CD4-positive, alpha-beta T cell treated with Interleukin-6 for 4 hours (primary cell): Measurements from ENCODE around the gene INPP5K.
A peak's percentile ranks its signal among the peaks of the same experiment; 100 is the strongest.
"Not testable (repeated sequence)": the region's sequence is repeated elsewhere in the genome, so short reads cannot be mapped to it uniquely, and the experiment has no call there.

ENCODE experiments used
- DNase-seq: peaks from one replicate; pipeline ENCODE4 v3.0.0-alpha.2; 2020; ENCODE audit warnings: mixed read lengths

Gene INPP5K

GRCh38 chr17:1546292-1546922 is 30.0 kb upstream of the INPP5K start:
- no peak for DNase-seq

- DNase-seq = no peak
Measured at GRCh38 chr17:1545618-1546017, 29.2 kb upstream of the INPP5K start.

DNA sequence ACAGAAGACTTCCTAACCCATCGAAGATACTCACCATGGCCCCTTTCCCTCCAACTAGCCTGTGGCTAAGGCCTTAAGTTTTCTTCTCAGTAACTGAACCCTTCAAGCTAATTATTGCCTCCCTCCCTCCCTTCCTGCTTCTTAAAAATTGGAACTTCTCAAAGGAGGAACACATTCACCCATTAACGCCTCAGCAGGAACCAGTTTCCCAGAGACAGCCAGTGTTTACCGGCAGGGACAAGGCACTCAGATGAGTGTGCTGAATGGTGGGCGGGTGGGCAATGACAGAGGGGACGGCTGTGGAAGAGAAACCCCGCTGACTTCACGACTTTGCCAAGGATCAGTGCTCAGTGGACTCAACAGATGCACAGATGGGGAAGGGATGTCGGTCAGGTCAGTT is 25.9 kb upstream of the INPP5K start:
- DNase-seq = no peak

GRCh38 chr17:1541367-1541904 is 25.0 kb upstream of the INPP5K start:
- no peak for DNase-seq

GRCh38 chr17:1539811-1540210 is 23.4 kb upstream of the INPP5K start:
- DNase-seq = no peak

DNA sequence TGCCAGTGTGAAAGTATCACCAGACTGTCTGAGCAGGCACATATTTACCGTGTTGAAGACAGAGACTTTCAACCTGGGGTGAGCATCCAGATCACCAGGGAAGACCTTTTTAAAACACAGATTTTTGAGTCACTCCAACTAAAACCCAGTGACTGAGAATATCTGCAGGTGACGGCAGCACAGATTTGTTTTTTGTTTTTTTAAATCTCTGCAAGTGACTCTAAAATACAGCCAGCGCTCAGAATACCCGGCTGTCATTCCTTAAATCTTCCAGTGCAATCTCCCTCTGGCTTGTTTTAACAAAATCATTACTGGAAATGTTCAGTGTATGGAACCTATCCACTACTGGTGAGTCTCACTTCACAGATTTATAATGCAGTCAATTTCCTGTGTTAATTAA is 19.3 kb upstream of the INPP5K start:
- DNase-seq = no peak

DNA sequence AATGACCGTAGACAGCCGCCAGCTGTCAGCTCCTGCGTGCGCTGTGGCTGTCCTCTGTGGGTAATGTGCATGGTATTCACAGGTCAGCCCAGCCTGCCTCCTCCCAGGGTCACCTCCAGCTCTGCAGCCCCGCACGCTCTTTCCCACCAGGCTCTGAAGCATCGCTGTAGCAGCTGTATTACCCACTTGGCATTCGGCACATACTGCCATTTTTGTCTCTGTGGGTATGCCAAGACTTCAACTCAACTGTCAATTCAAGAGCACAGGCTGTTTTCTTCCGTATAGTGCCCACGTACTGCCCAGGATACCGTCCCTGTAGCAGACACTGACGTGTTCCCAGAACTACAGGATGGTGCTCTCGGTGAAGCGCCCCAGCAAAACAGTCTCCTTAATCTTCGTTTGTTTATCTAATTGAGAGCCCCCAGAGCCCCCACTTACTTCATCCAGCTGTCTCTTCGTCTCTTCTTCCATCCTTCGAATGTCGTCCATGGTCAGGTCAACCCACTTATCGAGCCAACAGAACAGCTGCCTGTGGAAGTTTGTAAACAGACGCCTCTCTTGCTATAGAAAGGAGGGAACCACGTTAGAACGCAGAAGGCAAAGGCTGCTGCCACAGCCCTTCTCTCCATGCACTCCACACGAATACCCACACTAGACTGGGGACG is 17.4 kb upstream of the INPP5K start:
- no peak for DNase-seq

GRCh38 chr17:1532836-1533602 is 16.6 kb upstream of the INPP5K start:
- DNase-seq = peak; percentile 62

DNA sequence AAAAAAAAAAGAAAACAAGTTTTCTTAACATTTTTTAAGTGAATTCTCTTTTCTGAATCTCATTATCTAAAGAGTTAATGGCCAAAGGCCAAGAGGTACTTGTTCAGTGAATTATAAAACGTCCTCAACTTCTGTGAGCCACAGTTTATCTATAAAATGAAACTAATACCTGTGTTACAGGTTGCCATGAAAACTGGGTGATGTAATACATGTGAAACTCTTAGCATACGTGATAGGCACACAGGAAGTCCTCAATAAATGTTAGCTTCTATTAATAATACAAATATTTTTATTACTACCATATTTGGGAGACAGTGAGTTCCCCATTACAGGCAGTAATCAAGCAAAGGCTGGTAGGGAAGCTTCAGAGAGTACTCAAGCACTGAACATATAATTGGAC is 13.5 kb upstream of the INPP5K start:
- DNase-seq = no peak

DNA sequence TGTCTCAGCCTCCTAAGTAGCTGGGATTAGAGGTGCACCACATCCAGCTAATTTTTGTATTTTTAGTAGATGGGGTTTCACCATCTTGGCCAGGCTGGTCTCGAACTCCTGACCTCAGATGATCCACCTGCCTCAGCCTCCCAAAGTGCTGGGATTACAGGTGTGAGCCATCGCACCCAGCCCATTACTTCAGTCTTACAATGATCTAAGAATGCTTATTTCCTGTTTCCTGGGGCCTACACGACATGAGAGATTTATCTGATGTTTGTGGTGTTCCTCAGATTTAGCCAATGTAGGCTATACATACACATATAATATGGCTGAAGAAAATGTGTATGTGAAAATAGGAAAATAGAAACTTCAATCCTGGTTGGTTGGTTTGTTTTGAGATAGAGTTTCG is 10.5 kb upstream of the INPP5K start:
- DNase-seq = peak; percentile 7

GRCh38 chr17:1522626-1523025 is 6.2 kb upstream of the INPP5K start:
- no peak for DNase-seq

- DNase-seq = no peak
Measured at GRCh38 chr17:1521086-1521640, 4.8 kb upstream of the INPP5K start.

- DNase-seq = no peak
Measured at GRCh38 chr17:1519678-1520077, 3.3 kb upstream of the INPP5K start.

DNA sequence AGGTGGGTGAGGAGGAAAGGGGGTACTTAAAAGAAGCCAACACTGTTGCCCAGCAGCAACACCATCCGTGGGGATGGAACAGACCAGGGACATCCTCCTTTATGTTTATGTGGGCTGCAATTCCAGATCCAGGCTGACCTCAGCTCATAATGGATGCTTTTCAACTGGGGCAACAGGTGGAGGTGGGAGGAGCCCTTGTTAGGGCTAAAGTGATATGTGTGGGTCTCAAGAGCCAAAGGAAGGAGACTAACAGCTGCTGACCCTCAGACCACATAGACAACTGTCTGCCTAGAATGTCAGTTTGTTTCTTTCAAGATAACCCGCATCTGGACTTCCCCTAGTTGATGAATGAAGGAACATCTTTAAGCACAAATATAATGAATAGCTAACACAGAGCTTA is 2.0 kb upstream of the INPP5K start:
- DNase-seq = no peak

GRCh38 chr17:1515640-1516387 is 598 bp downstream of the INPP5K start:
- peak; percentile 64 for DNase-seq

DNA sequence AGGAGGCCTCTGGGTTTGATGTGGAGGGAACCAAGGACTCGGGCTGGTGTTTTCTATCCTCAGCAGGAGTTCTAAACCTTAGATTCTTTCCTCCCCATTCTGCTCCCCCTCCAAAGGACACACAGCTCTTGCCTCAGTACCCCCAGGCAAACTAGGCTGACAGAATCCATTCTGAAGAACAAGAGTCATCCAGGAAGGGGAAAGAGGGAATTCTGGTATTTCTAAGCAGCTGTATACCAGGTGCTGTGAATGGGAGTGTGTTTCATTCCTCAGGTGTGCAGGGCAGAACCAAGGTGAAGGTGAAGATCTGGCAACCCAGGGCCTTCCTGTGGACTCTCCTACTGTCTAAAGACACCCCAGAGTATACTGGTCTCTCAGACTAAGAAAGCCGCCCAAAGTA is 4.1 kb downstream of the INPP5K start:
- no peak for DNase-seq

DNA sequence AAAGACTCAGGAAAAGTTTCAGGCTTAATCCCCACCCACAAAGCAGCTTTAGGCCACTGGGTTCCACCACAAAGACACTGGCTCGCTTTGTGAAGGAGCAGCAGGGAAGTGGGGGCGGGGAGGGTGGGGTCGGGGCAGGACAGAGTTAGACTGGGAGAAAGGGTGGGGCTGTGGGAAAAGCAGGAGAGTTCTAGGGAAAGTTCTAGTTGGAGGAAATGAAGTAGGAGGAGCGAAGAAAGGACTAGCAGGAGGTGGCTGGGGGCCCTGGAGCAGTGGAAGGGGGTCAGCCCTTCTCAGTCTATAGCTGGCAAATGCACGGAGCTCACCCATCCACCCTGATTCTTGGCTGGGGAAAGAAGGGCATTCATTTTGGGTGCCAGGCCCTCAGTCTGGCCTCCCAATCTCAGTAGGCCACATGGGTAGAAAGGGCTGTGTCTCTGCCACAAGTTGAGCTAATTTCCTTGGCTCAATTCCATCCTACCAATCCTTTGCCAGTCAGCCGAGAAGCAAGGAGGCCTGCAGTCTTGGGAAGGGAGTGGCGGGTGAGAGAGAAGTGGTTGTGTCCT is 4.6 kb downstream of the INPP5K start:
- no peak for DNase-seq

- no peak for DNase-seq
Measured at GRCh38 chr17:1511290-1511689, 5.1 kb downstream of the INPP5K start.

DNA sequence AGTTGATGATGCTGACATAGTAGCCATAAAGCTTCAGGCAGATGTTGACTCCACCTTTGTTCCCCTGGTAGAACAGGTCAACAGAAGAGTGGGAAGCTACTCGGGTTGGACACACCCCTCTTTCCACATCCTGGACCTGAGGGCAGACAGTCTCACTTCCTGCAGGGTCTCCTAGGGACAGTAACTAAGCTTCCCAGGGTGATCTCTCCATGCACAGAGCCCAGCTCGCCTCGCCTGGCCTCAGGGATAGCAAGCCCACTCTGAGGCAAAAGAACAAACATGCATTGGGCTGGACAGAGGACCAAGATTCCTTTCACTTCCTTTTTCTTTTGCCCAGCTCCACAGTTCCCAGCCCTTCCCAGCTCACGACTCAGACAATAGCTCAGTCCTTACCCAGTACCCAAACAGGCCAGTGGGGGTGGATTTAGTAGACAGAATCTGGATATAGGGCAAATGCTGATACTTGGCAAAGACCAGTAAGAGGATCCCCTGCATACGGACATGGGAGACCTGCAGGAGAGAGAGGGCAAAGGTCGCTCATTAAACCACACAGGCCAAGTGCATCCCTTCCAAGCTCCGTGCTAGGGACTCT is 7.0 kb downstream of the INPP5K start:
- no peak for DNase-seq

DNA sequence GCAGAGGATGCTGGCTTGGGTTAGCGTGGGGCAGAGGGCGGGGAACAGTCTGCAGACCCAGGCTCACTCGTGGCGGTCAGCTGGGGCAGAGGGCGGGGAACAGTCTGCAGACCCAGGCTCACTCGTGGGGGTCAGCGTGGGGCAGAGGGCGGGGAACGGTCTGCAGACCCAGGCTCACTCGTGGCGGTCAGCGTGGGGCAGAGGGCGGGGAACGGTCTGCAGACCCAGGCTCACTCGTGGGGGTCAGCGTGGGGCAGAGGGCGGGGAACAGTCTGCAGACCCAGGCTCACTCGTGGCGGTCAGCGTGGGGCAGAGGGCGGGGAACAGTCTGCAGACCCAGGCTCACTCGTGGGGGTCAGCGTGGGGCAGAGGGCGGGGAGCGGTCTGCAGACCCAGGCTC is 7.7 kb downstream of the INPP5K start:
- not testable (repeated sequence) for DNase-seq

DNA sequence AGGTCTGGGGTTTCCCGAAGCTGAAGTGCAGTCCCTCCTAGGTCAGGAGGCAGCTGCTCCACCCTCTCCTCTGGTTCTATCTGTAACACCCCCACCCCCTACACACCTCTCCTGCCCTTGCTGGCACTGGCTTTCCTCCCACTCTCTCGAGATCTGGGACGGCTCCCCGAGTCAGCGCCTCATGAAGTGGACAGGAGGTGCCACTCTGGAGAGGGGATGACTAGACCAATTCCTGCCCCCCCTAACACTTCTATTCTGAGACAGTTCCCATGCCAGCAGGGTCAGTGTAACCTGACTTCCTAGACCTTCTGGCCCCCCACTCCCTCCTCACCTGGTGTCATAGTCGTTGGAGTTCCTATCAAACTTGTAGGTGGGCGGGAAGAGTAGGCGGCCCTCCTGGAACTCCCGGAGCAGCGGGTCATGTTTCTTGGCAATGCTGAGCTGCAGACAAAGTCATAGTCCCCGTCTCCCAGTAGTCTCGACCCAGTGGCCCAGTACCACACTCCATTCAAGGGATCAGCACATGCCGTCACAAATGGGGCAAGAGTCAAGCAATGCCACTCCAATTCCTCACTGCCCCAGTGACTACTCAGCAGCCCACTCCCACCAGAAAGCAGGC is 9.7 kb downstream of the INPP5K start:
- DNase-seq = no peak

DNA sequence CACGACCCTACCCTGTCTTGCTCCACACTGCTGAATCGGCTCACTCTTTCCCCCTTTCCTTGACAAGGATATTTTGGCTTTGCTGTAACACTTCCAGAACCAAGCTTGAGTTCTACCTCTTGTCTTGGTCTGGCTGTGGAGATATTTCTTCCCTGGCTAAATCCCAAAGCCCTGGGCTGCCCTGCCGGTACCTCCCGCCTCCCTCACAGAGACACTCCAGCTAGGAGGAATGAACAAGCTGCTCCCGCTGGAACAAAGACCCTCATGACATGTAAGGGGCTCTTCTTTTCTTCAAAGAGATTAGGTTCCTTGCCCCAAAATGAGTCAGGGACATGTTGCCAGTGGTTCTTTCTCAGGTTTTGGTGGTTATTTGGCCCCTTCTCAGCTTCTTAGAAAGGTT is 10.8 kb downstream of the INPP5K start:
- DNase-seq = no peak
